HFFc6 (cell line): ENCODE results near the gene CARMIL1. TPM values are rescaled to one million over a fixed set of nuclear protein-coding genes. Genes with fewer than 3 reads are reported as not detected.

ENCODE experiments used
- DNase-seq: peaks from one replicate; pipeline ENCODE4 v3.0.0-alpha.2; 2018
- H3K27ac Mint-ChIP-seq: 2 replicates; pipeline ENCODE4 v1.8.0; 2020; ENCODE audit warnings: mild to moderate bottlenecking, mixed read lengths
- H3K27me3 Mint-ChIP-seq: 2 replicates; pipeline ENCODE4 v1.8.0; 2021; ENCODE audit warnings: mild to moderate bottlenecking, moderate library complexity, mixed read lengths; ENCODE audit not compliant: insufficient read depth
- H3K36me3 Mint-ChIP-seq: 2 replicates; pipeline ENCODE4 v1.8.0; 2021; ENCODE audit warnings: low read depth, mixed read lengths
- H3K4me1 Mint-ChIP-seq: 2 replicates; pipeline ENCODE4 v1.8.0; 2020; ENCODE audit warnings: low read depth, mixed read lengths
- H3K4me3 Mint-ChIP-seq: 2 replicates; pipeline ENCODE4 v1.8.0; 2020; ENCODE audit warnings: mild to moderate bottlenecking, moderate library complexity, mixed read lengths
- H3K9me3 Mint-ChIP-seq: 2 replicates; pipeline ENCODE4 v1.8.0; 2020; ENCODE audit warnings: mild to moderate bottlenecking, mixed read lengths
- total RNA-seq, 6 experiments: library from RNA; stranded (reverse); fragmentation: NEBNext Ultra II Directional; extraction: Animal tissue kit (Norgen Biotek cat#: 25700); gene quantifications; 2 replicates in 1 of 6; 3 replicates in 5 of 6; pipeline ENCODE4 v1.2.3, GENCODE V29; 2021
- TF ChIP-seq, protein P1 (sequence below): fragments of 200-600 bp; sonication (generic); IDR thresholded peaks from 2 replicates; pipeline ENCODE4 v1.5.0; 2021; ENCODE audit warnings: antibody characterized with exemption, mild to moderate bottlenecking

Gene CARMIL1
- total RNA-seq, 6 experiments from 2014 or later: 12.2 to 15.6 (median 13.7) TPM

DNA sequence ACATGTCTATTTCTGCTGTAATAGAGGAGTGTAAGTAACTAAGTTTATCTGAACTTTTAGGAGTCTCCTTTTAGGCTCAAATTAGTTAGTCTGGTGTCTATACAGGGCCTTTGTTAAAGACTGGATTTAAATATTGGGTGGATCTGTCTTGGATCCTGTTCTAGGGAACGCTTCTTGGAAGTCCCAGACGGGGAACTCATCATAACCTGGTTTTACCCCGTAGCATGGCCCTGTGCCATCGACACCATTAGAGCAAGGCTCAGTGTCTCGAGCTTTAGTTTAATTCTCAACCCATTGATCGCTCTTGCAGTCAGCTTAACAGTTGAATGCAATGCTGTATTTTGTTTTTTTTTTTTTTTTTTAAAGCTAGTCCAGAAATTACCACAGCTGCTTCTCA, 89.9 kb downstream of the CARMIL1 start:
- Mint-ChIP-seq H3K4me3 (no peak overlapping the region), H3K36me3 (no peaks in the 10 kb centered on the region; the same call in 1 of the 2 replicates), H3K27ac (no peak overlapping the region)

DNA sequence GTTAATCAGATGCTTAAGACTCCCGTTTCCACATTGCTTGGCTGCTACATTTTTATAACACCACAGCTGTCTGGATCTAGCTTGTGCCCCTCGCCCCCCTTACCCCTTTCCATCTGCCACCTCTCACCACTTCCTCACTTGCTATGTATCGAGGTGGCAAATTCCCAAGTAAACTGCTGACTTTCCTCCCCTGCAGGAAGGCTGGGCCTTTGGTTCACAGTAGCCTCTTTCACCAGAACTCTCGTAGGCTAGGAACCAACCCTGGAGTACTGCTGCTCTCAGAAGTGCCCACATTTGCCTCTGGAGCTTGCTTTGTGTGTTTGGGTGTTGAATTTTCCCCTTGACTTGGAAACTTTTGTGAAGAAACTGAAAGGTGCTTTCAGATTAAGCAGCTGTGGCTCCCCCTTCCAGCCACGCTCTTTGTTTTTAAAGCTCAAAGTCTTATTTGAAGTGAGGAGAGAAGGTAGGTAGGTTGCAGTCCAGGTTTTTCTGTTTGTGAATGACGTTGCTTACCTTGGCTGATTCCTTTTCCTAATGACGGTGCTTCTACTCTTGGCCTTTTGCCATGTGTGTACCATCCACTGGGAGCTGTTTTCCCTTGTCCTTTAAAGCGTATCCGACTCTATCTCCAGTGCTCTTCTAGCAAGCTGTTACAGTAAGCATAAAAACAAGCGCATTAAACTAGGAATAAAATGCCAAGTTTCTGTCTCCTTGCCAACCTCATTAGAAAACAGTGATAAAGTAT, 90.4 kb downstream of the CARMIL1 start:
- Mint-ChIP-seq H3K9me3 (no peaks in the 10 kb centered on the region), H3K27me3 (no peaks in the 10 kb centered on the region; the same call in 1 of the 2 replicates), H3K27ac (no peak overlapping the region), H3K4me1 (peaks cover 24% of the 10 kb centered on the region), H3K36me3 (no peaks in the 10 kb centered on the region; the same call in 1 of the 2 replicates), H3K4me3 (no peak overlapping the region)
- no peak for DNase-seq
- TF ChIP-seq, protein P1, sequence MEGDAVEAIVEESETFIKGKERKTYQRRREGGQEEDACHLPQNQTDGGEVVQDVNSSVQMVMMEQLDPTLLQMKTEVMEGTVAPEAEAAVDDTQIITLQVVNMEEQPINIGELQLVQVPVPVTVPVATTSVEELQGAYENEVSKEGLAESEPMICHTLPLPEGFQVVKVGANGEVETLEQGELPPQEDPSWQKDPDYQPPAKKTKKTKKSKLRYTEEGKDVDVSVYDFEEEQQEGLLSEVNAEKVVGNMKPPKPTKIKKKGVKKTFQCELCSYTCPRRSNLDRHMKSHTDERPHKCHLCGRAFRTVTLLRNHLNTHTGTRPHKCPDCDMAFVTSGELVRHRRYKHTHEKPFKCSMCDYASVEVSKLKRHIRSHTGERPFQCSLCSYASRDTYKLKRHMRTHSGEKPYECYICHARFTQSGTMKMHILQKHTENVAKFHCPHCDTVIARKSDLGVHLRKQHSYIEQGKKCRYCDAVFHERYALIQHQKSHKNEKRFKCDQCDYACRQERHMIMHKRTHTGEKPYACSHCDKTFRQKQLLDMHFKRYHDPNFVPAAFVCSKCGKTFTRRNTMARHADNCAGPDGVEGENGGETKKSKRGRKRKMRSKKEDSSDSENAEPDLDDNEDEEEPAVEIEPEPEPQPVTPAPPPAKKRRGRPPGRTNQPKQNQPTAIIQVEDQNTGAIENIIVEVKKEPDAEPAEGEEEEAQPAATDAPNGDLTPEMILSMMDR: no peak

More for the DNA sequence above, 89.9 kb downstream of the CARMIL1 start:
- no peaks in the 10 kb centered on the region for H3K9me3 Mint-ChIP-seq
- no peaks in the 10 kb centered on the region; the same call in 1 of the 2 replicates for H3K27me3 Mint-ChIP-seq
- H3K4me1 Mint-ChIP-seq: peaks cover 24% of the 10 kb centered on the region
- no peak for DNase-seq
- TF ChIP-seq, protein P1: no peak

DNA sequence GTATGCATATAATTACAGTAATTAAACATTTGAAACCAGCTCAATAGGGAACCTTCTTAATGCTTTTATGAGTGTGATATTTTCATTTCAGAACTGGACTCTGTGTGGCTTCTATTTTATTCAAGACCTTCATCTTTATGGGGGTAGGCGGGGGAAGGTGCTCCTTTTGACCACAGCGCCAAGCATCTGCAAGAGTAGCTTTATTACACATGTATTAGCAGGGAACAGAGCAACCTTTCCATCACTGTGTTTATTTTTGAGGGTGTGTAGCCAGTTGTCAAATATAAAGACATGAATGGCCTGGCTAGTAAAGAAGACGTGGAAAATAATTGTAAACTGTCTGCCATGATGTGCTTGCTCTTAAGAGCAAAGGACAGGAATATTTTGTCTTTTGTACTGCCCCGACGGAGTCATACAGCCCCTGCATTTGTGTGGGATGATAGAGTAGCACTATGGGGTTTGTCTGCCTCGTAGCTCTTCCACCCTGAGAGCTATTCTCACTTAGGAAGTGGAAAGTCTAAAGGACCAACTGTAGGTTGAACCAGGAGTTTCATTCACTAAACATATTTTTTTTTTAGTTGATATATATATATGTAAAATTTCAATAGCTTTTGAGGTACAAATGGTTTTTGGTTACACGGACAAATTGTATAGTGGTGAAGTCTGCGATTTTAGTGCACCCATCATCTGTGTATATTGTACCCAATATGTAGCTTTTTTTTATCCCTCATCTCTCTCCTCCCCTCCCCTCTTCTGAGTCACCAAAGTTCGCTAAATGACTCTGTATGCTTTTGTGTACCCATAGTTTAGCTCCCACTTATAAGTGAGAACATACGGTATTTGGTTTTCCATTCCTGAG, 91.2 kb downstream of the CARMIL1 start:
- no peaks in the 10 kb centered on the region; the same call in 1 of the 2 replicates for H3K27me3 Mint-ChIP-seq
- H3K4me1 Mint-ChIP-seq: peaks cover 24% of the 10 kb centered on the region
- TF ChIP-seq, protein P1: no peak
- H3K9me3 Mint-ChIP-seq: no peaks in the 10 kb centered on the region
- H3K36me3 Mint-ChIP-seq: peaks cover 3% of the 10 kb centered on the region
- H3K4me3 Mint-ChIP-seq: no peak overlapping the region
- no peak for DNase-seq
- H3K27ac Mint-ChIP-seq: no peak overlapping the region

DNA sequence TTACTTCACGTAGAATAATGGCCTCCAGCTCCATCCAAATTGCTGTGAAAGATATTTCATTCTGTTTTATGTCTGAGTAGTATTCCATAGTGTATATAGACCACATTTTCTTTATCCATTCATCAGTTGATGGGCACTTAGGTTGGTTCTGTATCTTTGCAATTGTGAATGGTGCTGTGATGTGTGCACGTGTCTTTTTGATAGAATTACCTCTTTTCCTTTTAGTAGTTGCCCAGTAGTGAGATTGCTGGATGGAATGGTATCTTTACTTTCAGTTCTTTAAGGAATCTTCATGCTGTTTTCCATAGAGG, 91.8 kb downstream of the CARMIL1 start:
- H3K9me3 Mint-ChIP-seq: no peaks in the 10 kb centered on the region
- TF ChIP-seq, protein P1: no peak
- no peak for DNase-seq
- H3K36me3 Mint-ChIP-seq: peaks cover 6% of the 10 kb centered on the region
- H3K27ac Mint-ChIP-seq: no peak overlapping the region
- no peak overlapping the region for H3K4me3 Mint-ChIP-seq
- H3K4me1 Mint-ChIP-seq: peaks cover 24% of the 10 kb centered on the region
- H3K27me3 Mint-ChIP-seq: no peaks in the 10 kb centered on the region; the same call in 1 of the 2 replicates

DNA sequence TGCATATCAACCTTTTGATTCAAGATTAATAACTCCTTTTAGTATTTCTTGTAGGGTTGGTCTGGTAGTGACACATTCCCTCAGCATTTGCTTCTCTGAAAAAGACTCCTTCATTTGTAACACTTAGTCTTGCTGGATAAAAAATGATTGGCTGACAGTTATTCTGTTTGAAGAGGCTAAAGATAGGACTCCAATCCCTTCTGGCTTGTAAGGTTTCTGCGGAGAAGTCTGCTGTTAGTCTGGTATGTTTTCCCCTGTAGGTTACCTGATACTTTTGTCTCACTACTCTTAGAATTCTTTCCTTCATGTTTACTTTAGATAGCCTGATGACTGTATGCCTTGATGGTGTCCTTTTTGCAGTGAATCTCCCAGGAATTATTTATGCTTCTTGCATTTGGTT, 96.0 kb downstream of the CARMIL1 start:
- no peaks in the 10 kb centered on the region for H3K9me3 Mint-ChIP-seq
- no peak for DNase-seq
- H3K4me3 Mint-ChIP-seq: no peak overlapping the region
- no peak overlapping the region for H3K27ac Mint-ChIP-seq
- TF ChIP-seq, protein P1: no peak
- peaks cover 6% of the 10 kb centered on the region for H3K36me3 Mint-ChIP-seq
- H3K27me3 Mint-ChIP-seq: no peaks in the 10 kb centered on the region; the same call in 1 of the 2 replicates
- H3K4me1 Mint-ChIP-seq: peaks cover 12% of the 10 kb centered on the region; the same call in 1 of the 2 replicates
